UCSD-AML1 (cell line): ENCODE measurements around the gene SYCE1L.
"Not testable (repeated sequence)": the region's sequence is repeated elsewhere in the genome, so short reads cannot be mapped to it uniquely, and the experiment has no call there.

ENCODE experiments used
- DNase-seq: peaks from one replicate; lab custom pipeline; 2025; ENCODE audit not compliant: unreplicated experiment; lab: John Stamatoyannopoulos, UW

Gene SYCE1L

DNA sequence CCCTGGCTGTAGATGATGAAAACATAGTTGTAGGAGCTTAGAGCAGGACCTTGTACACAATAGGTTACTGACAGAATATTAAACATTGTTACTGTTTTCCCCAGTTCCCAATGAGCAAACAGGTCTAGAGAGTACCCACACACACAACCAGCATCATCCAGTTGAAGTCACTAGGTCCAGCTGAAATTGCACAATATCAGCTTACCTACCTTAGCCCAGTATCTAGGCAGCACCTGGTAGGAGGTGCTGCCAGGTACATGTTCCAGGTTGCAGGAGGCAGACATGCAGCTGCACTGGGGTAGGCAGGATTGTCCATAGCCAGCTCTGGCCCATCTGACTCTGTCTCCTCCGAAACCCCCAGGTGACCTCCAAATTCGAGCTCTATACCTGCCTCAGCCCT, 1.5 kb upstream of the SYCE1L start:
- no peak for DNase-seq

DNA sequence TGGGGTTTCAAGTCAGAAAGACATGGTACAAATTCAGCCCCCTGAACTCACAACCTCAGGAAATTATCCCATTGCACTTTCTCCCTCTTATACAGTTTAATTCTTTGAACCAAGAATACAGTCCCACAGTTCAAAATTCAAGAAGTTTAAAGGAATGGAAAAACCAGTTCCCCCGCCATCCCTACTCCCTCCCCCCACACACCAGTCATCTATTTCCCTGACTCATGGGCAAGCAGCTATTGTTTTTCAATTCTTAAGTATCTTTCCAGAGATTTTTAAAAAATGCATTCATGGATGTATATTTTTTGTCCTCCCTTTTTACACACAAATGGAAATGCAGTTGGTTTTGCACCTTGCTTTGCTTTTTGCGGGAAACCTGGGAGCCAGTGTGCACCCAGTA, 7.3 kb downstream of the SYCE1L start:
- no peak for DNase-seq

DNA sequence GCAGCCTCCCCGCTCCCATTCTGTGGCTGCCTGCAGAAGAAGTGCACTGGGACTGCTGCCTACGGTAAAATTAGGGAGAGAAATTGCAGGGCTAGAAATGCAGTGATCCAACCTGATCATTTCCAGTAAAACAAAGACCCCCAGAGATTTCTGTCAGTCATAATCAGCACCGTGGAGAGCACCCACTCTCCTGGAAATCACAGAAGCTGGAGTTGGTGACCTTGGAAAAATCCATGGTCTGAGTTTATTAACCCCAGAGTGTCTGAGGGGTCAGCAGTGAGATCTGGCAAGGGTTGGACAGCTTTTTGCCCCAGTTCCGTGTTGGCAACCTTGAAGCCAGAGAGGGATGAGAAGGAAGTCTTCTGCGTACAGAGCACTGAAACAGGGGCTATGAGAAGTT, 7.8 kb downstream of the SYCE1L start:
- DNase-seq = no peak

DNA sequence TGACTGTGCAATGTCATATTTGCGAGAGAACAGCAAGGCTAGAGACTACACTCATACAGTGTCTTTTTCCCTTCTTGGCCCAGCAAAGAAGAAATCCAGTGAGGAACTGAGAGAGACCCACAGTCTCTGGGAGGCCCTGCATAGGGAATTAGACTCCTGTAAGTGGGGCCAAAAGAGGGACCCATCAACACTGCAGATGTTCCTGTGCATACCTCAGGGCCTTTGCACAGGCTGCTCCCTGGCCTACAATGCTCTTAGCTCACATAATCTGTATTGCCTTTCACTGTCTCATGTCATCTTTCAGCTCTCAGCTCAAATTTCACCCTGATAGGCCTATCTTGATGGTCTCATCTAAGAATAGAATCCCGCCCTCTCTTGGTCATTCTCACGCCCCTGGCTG, 9.2 kb downstream of the SYCE1L start:
- DNase-seq = no peak

DNA sequence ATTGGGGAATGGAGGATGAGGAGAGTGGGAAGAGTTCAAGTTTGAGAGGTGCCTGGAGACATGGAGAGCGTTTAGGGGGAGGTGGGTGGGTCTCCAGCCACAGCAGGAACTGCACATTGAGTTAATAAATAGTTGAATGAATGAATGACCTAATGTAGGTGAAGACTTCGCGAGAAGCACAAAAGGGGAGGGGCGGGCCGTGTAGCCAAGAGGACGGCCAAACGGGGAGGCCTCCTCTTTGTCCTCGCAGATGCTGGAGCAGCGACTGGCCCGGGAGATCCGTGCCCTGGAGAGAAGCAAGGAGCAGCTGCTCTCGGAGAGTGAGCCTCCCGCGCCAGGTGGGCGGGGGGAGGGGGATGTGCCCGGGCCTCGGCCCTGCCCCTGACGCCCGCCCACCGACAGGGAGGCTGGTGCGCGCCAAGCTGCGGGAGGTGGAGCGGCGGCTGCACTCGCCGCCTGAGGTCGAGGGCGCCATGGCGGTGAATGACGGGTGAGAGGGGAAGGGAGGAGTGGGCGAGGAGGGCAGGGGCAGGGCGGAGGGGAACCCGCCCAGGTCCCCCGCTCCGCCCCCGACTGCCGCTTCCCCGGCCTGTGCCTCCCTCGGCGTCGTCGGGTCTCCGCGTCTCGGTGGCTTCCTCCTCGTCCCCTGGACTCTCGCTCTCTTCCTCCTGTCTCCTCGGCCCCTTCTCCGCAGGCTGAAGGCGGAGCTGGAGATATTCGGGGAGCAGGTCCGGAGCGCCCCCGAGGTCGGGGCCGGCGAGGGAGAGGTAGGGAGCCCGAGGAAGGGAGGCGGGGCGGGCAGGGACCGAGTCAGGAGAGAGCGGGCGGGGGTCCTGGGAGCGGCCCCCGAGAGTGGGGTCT, 12.9 kb downstream of the SYCE1L start:
- DNase-seq = peak; percentile 22

DNA sequence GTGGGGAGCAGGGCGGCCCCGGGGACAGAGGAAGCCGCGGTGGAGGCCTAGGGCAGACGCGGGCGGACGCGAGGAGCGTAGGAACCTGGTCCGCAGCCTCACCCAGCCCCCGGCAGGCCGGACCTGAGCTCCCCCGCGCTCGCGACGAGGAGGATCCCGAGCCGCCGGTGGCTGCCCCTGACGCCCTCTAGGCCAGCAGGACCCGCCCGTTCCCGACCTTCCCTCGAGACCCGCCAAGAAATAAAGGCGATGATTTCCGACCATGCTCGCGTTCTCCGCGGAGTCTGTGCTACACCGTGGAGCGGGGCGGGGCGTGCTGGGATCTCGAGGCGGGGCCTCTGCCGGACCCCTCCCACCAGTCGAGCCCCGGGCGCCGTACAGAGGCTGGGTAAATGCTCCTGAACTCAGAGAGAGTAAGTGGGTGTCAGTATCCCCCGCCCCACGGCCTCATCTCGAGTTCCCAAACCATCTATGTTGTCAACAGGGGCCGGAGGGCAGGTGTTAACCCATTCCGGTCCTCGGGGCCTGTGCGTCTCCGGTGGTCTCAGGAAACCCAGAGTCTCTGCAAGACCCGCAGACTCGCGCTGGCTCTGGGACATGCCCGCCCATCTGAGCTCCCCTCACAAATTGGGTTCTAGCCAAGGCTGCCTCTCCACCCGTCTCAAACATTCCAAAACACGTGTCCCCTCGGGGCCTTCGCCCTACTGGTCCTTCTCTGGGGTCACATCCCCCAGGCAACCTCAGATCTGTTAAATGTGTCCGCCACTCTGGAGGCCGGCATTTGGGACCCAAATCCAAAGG, 13.7 kb downstream of the SYCE1L start:
- no peak for DNase-seq

DNA sequence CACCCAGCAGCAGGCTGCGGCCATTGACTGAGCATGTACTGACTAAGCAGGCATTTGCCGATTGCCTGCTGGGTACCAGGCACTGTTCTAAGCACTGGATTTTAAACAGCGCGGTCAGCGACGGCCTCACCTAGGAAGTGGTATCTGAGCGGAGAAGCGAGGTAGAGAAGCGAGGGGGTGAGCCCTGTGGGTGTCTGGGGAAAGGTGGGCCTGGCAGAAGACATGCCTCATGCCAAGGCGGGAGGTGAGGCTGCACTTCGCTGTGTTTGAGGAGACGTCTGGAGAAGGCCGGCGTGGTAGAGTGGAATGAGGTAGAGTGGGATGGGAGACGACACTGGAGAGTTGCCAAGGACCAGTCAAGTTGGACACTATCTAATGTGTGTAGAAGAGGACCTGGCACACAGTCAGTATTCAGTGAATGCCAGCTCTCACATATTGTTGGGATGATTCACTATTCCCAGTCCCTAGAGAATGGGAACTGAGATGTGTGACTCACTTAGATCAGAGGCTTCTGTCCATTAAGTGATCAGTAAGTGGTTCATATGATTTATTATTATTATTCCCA, 14.4 kb downstream of the SYCE1L start:
- no peak for DNase-seq

DNA sequence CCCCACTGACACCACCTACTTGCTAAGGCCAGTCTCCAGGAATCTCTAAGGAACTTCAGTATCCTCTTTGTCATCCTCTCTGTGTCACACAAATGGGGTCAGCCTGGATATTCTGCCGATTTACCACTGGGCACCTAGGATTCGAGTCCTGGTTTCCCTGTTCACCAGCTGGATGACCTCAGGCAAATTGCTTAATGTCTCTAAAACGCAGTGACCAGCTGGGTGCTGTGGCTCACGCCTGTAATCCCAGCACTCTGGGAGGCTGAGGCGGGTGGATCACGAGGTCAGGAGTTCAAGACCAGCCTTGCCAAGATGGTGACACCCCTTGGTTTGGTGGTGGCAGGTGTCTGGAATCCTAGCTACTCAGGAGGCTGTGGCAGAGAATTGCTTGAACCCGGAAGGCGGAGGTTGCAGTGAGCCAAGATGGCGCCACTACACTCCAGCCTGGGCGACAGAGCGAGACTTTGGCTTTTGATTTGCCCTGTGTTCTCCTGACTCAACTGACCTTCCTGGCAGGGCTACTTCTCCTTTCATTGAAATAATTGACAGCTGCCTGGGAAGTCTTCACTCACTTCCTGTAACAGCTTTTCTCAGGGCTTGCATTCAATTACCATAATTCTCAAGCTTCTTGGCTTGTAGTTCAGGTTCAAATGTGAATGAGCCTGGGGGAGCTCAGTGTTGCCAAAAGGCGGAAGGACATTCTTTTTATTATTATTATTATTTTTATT, 15.4 kb downstream of the SYCE1L start:
- no peak for DNase-seq

DNA sequence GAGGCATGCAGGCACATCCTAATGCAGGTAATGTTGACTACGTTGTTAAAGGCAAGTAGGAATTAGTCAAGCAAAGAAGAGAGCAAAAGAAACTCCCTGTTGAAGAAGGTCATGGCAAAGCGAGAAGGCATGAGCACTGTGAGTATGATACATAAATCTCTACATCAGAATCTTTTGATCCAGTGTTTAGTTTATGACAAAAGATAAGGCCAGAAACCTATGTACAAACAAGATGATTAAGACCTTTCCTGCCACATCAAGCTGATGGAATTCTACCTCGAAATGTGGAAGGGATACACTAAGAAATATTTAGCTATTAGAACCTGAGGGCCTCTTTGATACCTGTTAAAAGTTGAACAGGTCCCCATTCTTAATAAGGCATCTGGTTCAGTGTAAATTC, 20.2 kb downstream of the SYCE1L start:
- no peak for DNase-seq

DNA sequence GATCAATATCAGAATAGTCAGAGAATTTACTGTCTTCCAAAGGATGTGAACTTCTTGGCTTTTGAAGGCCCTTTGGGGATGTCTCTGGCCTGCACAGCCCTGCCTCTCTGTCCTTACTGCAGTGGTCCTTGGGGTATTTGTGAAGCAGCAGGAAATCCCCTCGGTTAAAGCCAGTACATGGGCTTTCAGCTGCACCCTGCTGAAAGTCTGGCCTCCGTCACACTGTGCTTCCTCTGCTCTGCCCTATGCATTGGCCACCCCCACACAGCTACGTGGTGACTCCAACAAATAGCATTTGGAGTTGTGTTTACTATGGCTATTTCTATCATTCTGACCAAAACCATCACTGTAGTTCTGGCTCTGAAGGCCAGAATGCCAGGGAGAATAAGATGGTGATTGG, 21.2 kb downstream of the SYCE1L start:
- DNase-seq = no peak

DNA sequence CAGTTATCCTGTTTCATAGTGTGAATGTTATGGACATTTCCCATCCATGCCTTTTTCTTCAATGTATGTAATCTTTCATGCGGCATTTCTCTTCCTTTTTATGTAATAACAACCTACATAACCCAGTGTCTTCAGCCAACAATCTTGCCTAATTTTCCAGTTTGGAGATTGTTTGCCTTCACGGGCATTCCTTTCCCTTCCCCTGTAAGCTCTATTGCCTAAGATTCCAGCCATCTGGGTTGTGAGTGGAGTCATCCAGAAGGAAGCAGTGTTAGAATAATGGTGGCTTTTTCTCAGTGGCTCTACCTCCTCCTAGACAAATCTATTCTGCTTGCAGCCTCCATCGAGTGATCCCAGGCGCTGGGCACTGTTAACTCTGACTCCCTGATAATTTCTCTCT, 22.3 kb downstream of the SYCE1L start:
- no peak for DNase-seq

DNA sequence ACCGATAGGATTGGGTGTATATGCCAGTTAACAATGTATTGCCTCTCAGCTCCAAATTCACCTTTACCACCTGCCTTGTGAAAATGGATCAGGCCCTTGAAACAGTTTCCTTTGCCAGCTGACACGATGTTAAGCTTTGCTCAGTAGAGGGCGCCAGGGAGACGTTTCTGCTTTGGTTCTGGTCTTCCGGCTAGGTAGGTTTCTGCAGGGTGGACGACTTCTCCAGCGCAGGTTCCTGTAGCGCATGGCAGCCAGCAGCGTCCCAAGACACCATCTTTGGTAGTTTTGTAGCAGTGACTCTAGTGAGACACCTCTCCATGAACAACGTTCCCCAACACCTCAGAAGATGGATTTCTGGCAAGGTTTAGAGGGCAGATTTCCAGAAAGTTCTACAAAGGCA, 24.0 kb downstream of the SYCE1L start:
- DNase-seq = peak; percentile 12

DNA sequence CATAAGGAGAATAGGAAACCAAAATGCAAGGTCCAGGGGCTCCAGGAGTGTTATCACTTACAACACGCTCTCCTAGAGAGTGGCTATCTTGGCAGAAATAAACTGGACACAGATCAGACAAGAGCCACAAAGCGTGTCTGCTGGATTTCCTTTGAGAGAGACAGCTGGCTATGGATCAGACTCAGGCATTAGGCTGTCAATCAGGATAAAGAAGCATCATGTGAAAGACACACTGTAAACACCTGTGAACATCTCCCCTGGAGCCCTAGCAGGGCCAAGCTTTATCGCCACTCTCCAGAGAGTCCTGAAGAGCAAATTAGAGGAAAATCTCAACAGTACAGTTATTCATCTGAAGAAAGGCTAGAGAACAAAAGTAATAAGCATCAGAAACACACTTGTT, 26.0 kb downstream of the SYCE1L start:
- no peak for DNase-seq

DNA sequence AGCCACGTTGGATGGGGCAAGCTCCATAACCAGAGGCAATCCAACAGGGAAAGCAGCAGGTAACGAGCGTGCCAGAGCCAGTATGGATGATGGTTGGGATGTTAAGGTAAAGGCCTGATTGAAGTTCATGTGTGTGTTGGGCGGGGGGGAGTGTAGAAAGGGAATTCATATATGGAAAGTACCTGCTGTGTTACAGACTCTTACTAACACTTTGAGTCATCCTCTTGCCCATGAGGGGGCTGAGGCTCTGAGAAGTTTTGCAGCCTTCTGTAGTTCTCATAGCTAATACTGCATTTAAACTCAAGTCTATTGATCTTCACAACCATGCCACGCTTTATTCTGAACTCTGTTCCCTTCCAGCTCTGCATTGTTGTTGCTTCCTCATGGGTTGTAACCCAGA, 28.5 kb downstream of the SYCE1L start:
- DNase-seq = no peak

DNA sequence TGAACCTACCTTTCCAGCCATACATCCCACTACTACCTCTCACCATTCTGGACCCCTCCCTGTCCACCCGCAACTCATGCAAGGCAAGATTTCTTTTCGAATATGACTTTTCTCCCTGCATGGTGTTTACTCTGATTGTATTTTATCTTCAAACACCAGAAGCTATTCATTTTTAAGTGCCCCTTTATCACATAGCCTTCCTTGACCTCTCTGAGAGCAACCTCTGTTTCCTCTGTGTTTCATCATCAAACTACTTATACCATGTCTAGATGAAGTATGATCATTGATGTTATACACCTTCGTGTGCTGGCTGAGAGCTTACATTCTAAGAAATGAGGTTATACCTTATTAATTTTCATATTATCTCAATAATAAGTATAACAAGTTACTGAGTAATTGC, 31.8 kb downstream of the SYCE1L start:
- no peak for DNase-seq

DNA sequence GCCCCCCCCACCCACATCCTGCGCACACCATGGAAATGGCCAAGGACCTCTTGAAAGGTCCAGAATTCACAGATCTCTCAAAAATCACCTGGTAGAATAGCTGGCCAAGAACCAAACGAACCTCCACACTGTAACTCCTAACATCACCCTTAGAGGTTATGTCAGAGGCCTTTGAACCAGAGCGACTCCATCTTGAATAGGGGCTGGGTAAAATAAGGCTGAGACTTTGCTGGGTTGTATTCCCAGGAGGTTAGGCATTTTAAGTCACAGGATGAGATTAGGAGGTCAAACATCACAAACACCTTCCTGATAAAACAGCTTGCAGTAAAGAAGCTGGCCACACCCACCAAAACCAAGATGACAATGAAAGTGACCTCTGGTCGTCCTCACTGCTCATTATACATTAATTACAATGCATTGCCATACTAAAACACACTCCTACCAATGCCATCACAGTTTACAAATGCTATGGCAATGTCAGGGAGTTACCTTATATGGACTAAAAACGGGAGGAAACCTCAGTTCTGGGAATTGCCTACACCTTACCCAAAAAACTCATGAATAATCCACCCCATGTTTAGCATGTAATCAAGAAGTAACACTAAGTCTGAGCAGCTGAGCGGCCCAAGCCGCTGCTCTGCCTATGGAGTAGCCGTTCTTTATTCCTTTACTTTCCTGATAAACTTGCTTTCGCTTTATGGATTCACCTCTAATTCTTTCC, 34.8 kb downstream of the SYCE1L start:
- no peak for DNase-seq

DNA sequence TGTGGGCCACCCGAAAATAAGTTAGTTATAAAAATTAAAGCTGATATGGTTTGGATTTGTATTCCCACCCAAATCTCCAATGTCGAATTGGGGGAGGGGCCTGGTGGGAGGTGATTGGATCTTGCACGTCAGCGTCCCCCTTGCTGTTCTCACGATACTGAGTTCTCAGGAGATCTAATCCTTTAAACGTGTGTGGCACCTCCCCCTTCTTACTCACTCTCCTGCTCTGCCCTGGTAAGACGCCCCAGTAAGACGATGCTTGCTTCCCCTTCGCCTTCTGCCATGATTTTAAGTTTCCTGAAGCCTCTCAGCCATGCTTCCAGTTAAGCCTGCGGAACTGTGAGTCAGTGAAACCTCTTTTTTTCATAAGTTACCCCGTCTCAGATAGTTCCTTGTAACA, 35.4 kb downstream of the SYCE1L start:
- DNase-seq = no peak

DNA sequence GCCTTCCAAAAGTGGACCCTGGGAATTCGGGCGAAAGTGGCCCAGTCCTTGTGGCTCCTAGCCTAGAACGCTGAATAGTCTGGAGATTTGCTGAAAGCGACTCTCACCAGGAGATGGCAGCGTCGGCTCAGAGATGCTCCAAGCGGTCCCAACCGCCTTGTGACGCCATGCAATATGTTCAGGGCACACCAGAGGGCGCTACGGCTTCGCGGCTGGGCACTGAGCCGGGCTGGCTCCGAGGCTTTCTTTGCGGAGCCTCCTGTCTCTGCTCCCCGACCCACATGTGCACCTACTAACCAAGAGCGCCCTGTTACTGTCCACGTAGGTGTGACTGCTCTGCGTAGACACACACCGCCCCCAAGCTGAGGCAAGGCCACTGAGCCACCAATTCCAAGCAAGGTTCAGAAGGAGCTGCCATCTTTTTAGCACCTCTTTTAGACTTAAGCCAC, 36.9 kb downstream of the SYCE1L start:
- DNase-seq = peak; percentile 84

DNA sequence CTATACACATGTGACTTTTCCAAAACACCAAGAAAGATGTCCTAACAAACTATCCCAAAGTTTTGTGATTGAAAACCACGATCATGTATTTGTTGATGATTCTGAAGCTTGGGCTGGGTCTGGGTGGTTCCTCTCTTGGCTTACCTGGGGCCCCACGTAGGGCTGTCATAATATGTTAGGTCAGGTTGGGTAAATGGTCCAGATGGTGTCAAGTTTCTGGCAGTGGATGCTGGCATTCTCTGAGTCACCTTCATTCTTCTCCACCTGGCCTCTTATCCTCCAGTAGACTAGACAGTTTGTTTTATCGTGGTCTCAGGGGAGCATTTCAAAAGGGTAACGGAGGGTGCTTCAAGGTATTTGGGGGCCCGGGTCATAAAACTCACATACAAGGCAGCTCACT, 39.4 kb downstream of the SYCE1L start:
- DNase-seq = no peak

DNA sequence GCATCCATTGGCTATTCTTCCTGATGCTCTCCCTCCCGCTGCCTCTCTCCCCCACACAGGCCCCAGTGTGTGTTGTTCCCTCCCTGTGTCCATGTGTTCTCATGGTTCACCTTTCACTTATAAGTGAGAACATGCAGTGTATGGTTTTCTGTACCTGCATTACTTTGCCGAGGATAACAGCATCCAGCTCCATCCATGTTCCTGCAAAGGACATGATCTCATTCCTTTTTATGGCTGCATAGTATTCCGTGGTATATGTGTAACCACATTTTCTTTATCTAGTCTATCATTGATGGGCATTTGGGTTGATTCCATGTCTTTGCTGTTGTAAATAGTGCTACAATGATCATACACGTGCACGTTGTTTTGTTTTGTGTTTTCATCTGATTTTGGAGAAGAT, 43.3 kb downstream of the SYCE1L start:
- DNase-seq = not testable (repeated sequence)

DNA sequence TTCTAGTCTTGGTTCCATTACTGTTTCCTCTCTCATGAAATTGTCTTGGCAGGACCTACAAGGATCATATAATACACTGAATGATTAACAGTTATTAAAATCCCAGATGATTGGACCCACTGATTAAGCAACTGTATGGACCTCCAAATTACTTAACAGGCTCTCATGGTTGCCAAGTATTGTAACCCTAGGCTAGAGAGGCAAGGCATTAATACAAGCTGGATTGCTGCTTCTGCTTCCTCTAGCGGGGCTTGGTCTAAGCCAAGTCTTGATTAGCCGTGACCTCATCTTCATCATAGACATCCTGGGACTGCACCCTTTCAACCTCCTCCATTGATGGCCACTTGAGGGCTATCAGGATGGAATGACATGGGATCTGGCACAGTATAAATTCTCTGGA, 46.9 kb downstream of the SYCE1L start:
- DNase-seq = no peak
